GM08714 (cell line): Measurements from ENCODE around the gene PCYT2.
"Not testable (repeated sequence)": the region's sequence is repeated elsewhere in the genome, so short reads cannot be mapped to it uniquely, and the experiment has no call there.

Experiments used
- H3K4me3 ChIP-seq: fragments of 200-500 bp; sonication (Bioruptor generic); 2 replicates; pipeline ENCODE4 v1.5.1; 2014; ENCODE audit warnings: mild to moderate bottlenecking, low read length, inconsistent platforms
- ZNF274 ChIP-seq: IDR thresholded peaks from 2 replicates; pipeline ENCODE4 v1.6.1; 2012; ENCODE audit warnings: mild to moderate bottlenecking, low read depth, low read length

PCYT2 gene

DNA sequence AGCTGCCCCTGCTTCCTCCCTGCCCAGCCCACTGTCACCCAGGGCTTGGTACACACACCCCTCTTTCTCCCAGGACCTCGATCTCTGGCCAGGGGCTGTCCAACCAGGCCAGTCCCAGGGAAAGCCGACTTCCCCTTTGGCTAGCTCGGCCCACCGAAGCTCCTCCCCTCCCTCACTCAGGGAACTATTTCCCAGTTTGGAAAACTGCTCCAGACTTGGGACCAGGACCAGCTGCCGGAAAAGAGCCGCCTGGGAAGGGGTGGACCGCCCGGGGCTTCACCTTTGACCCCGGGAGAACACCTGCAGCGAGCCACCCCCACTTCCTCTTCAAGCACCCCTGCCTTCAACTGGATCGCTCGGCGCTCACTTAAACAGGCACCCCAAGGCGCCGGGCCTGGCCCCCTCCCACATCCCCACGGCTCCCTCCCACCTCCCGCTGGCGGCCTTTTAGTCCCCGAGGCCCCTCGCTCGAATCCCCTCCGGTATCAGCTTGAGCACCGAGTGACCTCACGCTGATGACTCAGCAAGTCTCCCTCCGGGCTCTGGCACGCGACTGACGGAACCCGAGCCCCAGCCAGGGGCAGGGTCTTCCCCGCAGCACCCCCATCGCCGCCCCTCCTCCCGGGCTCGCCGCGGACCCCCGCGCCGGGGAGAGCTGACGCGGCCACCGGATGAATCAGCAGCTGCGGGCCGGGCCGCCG lies 15.4 kb upstream of the PCYT2 start:
- no peak for TF ChIP-seq ZNF274
- H3K4me3 ChIP-seq, result peak overlapping the region; percentile 74

DNA sequence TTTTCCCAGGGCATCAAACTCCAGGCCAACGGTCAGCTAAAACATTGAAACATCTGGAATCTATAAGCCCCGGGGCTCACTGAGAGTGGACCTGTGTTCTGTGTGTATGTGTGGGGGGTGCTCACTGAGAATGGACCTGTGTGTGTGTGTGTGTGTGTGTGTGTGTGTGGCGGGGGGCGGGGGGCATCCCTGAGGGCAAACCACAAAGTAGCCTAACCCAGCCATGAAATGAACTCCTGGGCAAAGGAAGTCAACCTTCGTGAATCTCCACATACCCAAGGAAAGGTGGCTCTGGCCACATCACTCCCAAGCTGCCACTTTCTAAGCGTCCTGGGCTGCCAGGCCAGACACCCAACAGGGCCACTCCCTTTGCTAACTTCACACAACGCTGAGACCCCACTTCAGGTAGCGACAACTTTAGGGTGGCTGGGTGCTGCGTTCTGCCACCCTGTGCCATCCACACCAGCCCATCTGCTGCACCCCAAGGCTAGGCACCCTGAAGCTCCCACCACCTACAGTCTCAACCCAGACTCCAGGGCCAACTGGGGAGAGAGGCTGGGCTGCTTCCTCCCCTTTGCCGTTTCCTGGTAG lies 14.8 kb upstream of the PCYT2 start:
- peak overlapping the region; percentile 74 for H3K4me3 ChIP-seq
- TF ChIP-seq ZNF274, result no peak

DNA sequence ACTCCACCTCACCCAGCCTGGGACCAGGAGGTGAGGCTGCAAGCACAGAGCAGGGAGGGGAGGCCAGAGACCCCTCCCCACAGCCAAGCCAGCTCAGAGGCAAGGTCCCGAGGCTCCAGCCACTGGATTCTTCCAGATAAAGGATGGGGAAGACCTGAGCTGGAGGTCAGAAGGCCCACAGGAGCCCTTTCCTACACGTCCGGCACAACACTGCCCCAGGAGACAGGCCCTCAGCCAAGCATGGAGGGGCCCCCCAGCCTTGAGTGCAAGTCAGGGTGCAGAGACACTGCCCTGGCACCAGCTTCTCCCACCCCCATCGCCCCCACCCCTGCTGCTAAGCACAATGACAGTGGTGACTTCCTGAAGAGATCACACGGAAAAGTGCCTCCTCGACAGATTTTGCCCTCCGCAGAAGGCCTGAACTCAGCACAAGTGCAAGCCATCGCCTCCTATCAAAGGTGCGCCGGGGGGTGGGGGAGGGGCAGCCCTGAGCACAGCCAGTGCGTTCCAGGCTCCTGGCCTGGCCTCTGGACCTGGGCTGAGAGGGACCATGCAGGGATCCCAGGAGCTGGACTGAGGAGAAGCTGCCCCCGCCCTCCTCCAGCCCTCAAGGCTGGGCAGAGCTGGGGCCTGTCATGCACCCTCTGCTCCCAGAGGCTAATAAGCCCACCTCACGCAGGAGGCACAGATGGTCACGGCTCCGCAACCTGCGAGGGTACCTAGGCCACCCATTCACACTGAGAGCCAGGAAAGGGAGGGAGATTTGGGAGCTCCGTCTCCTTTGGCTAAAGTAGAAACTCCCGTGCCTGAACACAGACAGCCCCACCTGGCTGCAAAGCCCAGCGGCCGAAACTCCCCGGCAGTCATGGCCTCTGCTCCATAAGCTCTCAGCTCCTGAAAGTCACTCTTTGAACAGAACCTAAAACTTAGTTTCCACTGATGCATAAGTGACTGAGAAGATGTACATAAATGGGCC lies 13.6 kb upstream of the PCYT2 start:
- TF ChIP-seq ZNF274, result no peak
- H3K4me3 ChIP-seq, result no peak overlapping the region; the same call in 1 of the 2 replicates

DNA sequence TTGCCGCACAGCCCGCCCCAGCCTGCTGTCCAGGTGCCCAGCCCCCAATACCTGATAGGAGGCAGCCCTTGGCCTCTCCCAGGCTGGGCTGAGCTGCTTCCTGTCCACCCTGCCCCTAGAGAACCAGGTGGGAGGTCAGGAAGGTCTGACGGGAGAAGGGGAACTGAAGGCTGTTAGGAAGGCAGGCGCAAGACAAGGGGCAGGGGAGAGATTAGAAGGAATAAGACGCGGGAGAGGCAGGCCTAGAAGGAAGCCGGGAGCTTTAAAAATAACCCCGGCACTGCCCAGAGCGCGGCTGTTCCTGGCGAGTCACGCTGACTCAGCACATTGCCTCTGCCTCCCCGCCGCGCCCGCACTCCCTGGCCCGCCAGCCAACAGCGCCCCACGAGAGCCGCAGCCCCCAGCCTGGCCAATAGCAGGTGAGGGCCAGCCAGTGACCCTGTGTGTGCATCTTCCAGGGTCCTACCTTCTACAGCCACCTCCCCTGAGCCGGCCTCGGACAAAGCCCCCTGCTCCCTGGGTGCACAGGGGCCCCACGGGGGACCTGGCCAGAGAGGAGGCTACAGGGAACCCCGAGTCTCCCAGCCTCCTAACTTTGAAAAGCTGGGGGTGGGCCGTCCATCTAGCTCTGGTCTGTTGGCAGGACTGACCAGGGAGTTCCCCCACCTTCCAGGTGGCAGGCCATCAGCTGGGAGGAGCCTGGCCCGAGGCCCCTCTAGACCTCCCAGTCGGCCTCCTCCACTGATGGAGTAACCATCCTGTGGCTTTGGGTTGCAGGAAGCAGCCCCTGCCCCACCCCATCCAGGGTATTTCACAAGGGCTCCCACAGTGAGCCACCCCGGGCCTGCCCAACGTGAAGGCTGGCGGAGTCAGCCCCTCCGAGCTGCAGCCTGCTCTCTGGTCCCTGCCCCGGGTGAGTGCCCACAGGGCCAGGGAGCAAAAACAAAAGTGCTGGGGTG lies 12.4 kb upstream of the PCYT2 start:
- TF ChIP-seq ZNF274, result no peak
- H3K4me3 ChIP-seq, result peak overlapping the region; percentile 17; the same call in 1 of the 2 replicates

DNA sequence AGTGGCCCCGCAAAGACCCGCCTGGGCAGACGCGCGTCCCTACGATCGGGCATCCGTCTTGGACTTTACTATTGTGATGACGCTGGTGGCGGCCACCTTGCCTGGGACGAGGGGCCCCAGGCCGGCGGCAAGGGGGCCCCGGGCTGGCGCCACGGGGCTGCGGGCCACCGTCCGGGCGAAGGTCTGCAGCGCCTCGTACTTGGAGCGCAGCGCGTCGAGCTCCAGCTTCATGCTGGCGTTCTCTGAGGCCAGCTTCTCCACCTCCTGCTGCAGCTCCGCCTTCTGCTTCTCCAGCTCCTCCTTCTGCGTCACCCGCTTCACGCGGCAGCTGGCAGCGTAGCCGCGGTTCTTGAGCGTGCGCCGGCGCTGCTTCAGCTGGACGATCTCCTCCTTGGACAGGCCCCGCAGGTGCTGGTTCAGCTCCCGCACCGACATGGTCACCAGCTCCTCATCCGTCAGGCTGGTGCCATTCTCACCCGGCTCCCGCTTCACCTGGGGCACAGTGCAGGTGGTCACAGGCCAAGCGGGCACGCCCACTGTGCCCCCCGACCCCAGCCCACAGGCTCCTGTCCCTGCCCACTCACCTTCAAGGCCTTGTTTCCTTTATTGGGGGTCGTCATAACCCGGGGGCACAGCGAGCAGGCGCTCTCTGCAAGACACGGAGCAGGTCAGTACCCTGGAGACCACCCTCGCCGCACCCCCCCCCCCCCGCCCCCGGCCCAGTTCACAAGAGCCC lies 11.5 kb upstream of the PCYT2 start:
- TF ChIP-seq ZNF274, result no peak
- H3K4me3 ChIP-seq, result no peak overlapping the region

DNA sequence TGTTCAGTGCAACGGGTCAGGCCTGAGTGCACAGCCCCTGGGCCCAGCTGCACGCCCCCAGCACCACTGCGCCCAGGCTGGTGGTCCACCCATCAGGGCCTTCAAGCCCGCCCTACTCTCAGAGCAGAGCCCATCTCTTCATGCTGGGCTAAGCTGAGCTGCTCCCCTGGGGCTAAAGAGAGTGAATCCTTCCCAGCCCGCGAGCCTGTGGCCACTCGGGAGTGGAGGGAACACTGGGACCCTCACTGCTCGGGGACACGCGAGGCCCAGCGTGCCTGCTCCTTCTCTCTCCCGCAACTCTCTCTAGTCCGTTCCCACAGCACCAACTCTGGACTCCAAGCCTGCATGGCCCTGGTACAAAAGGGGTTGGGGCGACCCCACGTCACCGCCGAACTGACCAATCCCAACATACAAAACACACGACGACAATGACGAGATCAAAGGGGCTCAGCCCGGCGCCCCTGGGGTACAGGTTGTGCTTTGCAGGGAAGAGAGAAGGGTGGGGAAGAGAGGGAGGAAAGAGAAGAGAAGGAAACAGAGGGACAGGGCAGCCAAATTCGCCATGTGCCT lies 10.9 kb upstream of the PCYT2 start:
- no peak for TF ChIP-seq ZNF274
- H3K4me3 ChIP-seq, result no peak overlapping the region

DNA sequence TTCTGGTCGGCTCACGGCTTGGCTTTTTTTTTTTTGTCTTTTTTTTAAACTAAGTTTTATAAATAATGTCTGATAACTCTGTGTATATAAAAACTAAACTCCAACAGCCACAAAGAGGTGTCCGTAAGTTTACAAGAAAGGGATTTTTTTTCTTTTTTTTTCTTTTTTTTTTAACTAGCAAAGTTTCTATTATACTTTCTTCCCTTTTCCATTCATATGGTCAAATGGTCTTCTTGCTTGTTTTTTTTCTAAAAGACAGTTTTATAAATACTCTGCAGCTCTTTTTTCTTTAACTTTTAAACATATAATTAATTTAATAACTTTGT lies 10.3 kb upstream of the PCYT2 start:
- TF ChIP-seq ZNF274, result no peak
- H3K4me3 ChIP-seq, result no peak overlapping the region

DNA sequence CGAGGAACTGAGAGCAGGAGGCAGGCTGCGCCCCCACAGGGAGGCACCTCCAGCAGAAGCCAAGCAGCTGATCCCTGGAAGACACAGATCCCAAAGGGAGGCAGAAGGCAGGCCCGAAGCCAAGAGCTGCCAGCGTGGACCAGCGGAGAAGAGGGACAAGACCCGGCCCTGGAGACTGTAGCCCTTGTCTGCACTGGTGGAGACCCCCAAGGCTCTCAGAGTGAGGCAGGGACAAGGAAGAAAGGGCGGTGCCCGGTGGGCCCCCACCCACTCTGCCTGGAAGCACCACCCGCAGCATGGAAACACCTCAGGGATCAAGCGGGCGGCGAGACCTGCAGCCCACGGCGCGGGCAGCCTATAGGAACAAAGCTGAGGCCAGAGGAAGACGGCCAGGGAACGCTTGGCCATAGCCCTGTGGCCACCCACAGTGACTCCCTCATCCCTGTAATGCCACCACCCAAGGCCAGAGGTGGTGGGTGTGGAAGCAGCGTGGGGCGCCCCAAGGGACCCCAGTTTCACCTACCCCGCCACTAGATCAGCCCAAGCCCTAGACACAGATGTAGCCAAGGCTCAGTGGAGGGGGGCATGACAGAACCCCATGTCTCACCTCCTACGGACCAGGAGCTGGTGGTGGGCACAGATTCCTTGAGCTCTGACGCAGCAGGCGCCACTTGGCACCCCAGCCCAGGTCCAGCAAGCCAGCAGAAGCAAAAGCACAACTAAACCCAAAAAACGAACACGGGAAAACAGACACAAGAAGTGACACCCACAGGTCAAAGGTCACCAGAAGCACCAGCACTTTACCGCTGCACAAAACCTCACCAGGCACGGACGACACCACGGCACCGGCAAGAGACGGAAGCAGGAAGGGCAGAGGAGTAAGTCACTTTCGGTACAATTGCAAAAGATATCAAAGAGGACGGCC lies 9.7 kb upstream of the PCYT2 start:
- no peak for TF ChIP-seq ZNF274
- no peak overlapping the region for H3K4me3 ChIP-seq

DNA sequence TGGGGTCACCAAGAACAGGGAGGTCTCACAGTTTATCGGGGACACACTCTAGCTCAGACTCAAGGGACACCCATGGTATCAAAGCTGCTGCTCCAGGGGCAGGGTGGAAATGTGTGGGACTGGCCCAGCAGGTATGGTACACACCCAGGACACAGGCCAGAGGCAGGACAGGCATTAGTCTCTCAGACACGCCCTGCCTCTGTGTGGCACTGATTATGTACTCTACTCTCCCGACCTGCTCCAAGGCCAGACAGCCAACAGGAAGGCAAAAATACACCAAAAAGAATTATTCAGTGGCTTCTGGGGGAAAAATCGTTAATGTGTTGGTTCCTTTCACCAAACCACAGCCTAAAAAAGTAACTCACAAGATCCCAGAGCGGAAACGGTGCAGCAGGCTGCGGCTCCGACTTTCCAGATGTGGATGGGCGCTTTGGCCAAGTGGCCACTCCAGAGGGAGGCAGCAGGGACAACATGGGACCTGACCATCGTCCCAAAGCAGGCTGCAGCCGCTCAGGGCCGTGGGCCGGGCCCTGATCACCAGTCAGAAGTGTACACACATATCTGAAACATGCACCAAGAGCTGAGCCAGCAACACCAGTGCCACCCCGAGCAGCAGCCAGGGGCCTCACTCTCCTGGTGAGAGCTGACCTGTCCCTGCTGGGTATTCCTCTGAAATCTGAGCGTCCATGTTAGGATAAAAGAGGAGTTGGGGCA lies 7.8 kb upstream of the PCYT2 start:
- no peak overlapping the region for H3K4me3 ChIP-seq

DNA sequence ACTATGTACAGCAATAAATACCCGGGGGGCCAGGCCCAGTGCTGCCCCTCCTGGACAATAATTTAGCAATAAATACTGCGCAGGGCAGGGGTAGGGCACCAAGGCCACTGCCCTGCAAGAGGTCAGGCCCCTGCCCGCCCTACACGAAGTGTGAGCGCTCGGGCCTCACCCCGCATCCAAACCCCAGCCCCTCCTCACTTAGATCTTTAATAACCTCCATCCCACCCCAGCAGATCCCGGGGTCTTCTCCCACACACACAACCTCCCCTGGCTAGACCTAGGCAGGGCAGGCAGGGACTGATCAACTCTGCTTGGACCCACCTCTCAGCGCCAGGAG lies 7.1 kb upstream of the PCYT2 start:
- not testable (repeated sequence) for H3K4me3 ChIP-seq

More for the DNA sequence above, 7.8 kb upstream of the PCYT2 start:
- TF ChIP-seq ZNF274, result no peak

DNA sequence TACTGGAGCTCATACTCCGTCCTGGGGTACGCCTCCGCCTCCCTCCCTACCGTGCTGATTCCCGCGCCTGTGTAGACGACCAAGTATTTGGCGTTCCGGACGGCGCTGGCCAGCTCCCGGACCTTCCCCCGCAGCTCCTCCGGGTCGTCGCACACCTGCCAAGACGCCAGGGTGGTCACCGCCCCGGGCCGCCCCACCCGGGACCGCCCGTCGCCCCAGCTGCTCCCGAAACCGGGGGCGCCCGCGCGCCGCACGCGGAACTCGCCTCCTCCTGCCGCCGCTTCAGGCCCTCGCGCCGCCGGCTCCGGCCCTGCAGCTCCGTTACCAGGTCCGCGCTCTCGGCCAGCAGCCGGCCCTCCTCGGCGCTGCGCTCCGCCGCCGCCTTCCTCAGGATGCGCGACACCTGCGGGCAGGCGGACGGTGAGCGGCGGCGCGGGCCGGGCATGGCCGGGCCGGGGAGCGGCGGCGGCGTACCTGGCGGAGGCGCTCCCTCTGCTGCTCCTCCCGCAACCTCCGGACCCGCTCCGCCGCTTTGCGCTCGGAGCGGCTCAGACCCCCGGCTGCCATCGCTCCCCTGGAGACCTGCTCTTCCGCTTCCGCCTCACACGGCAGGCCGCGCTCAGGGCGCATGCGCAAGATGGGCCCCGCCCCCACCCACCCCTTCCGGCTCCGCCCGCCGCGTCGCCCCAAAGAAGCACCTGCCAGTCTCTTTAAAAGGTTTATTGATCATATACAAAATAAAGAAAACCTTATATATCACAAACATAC lies 6.5 kb upstream of the PCYT2 start, which contains the start of gene SIRT7:
Gene SIRT7, minus strand, starts transcription at position 612 of the 768 bp plus-strand sequence. Its CDS starts 45 bp downstream, at position 567.
- peak within 1 kb of the TSS; percentile 83 for H3K4me3 ChIP-seq
- TF ChIP-seq ZNF274, result no peak
